ENCODE results near the gene NR2E3. TPM values are rescaled to one million over a fixed set of nuclear protein-coding genes. Genes with fewer than 3 reads are reported as not detected.

NR2E3 gene
- total and polyA plus RNA-seq, 9 of the 15 experiments (the other 6 are each of a cell fraction or from before 2014, with no cell fraction given), result not detected

DNA sequence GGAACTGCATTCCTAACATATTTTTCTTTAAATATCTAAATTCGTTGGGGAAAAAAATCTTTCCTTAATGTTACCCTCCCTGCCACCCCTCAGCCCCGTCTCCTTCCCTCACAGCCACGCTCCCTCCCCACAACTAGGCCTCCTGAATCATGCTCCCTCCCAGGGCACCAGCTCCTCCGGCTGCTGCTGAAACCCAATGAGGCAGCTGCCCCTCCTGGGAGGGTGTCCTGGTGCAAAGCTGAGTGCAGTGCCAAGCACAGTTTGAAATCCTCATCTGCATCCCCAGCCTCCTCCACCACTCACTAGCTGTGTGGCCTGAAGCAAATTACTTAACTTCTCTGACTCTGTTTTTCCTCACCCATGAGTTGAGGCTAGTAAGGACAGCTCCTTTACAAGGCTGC lies 2.7 kb upstream of the NR2E3 start:
- Histone ChIP-seq H3K27ac (ENCODE audit: extremely low read depth, low read depth, low read length) (no peak overlapping the region), H3K9ac (ENCODE audit: insufficient read depth in 1 of 2, low read depth in 2 of 2, low read length in 2 of 2) (no peak overlapping the region), H3K4me1 (replicated peaks in 1 of 2; ENCODE audit: control insufficient read depth in 2 of 2, insufficient read depth in 2 of 2, low read length in 2 of 2) (peaks cover 0 to 8% of the 10 kb centered on the region in 2 experiments; a peak in 2 of 5 replicates), H3K9me3 (replicated peaks; ENCODE audit: control insufficient read depth, insufficient read depth, low read depth, low read length) (no peaks in the 10 kb centered on the region), H4K20me1 (replicated peaks; ENCODE audit: control insufficient read depth, insufficient read depth, low read length) (peaks cover 5% of the 10 kb centered on the region), H3K27me3 (ENCODE audit: control insufficient read depth in 2 of 2, insufficient read depth in 2 of 2, low read length in 2 of 2) (peaks cover 32 to 54% of the 10 kb centered on the region in 2 experiments; a peak in 4 of 5 replicates), H3K36me3 (ENCODE audit: control insufficient read depth, insufficient read depth, low read length) (no peaks in the 10 kb centered on the region), H2AFZ (ENCODE audit: low read depth, low read length) (no peak overlapping the region), H3K9me1 (ENCODE audit: control insufficient read depth, insufficient read depth, low read length) (no peaks in the 10 kb centered on the region), H3K4me2 (ENCODE audit: insufficient read depth, low read length) (no peak overlapping the region), H3K4me3 (no peak overlapping the region), H3K79me2 (ENCODE audit: control insufficient read depth, insufficient read depth, low read length) (no peaks in the 10 kb centered on the region)
- CTCF ChIA-PET (ENCODE audit: low intra/inter-chr PET ratio), result no interaction called here
- POLR2A ChIA-PET, result interaction anchor here (1.4 kb wide), 1 partner anchor 12 kb away, joined by 3 read pairs; no protein-coding TSS in a partner anchor
- 0% methylated on average over 2 of the region's 4 CpGs for WGBS (ENCODE audit: insufficient coverage, low coverage, missing lambda C conversion rate)
- intact Hi-C loops (cut with micrococcal nuclease), result loop anchor here (10.0 kb wide), 2 partner anchors 363 to 423 kb away; no protein-coding TSS in a partner anchor
- no TSS peak for BruUV-seq (replicated peaks)
- in situ Hi-C loops (cut with MboI), result loop anchor here (5.0 kb wide), 1 partner anchor 345 kb away; no protein-coding TSS in a partner anchor
- DNase-seq (ENCODE audit: extremely low read depth in 1 of 4, low spot score in 3 of 4), result no peak
- TF ChIP-seq ZNF282 (CRISPR knock-in tag; IDR thresholded peaks at IDR 0.05) (no peak), HNRNPL (IDR thresholded peaks at IDR 0.05; ENCODE audit: low read depth, low read length) (no peak), ZNF830 (CRISPR knock-in tag; IDR thresholded peaks at IDR 0.05) (no peak), HEY1 (CRISPR knock-in tag; IDR thresholded peaks at IDR 0.05; ENCODE audit: borderline replicate concordance) (no peak), NCOA6 (IDR thresholded peaks at IDR 0.05) (no peak), PCBP2 (IDR thresholded peaks at IDR 0.05; ENCODE audit: low read depth, low read length, poor library complexity, severe bottlenecking) (no peak), ZNF551 (CRISPR knock-in tag; IDR thresholded peaks at IDR 0.05) (no peak), ZNF444 (CRISPR knock-in tag; IDR thresholded peaks at IDR 0.05) (no peak), SLC30A9 (CRISPR knock-in tag; IDR thresholded peaks at IDR 0.05) (no peak), SUPT5H (IDR thresholded peaks at IDR 0.05) (no peak), ZFPM2 (CRISPR knock-in tag; IDR thresholded peaks at IDR 0.05) (no peak), MECOM (CRISPR knock-in tag; IDR thresholded peaks at IDR 0.05) (no peak)
- TF ChIP-seq, protein P1, sequence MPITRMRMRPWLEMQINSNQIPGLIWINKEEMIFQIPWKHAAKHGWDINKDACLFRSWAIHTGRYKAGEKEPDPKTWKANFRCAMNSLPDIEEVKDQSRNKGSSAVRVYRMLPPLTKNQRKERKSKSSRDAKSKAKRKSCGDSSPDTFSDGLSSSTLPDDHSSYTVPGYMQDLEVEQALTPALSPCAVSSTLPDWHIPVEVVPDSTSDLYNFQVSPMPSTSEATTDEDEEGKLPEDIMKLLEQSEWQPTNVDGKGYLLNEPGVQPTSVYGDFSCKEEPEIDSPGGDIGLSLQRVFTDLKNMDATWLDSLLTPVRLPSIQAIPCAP (CRISPR knock-in tag; IDR thresholded peaks at IDR 0.05; ENCODE audit: borderline replicate concordance), result no peak
- TF ChIP-seq, protein P2, sequence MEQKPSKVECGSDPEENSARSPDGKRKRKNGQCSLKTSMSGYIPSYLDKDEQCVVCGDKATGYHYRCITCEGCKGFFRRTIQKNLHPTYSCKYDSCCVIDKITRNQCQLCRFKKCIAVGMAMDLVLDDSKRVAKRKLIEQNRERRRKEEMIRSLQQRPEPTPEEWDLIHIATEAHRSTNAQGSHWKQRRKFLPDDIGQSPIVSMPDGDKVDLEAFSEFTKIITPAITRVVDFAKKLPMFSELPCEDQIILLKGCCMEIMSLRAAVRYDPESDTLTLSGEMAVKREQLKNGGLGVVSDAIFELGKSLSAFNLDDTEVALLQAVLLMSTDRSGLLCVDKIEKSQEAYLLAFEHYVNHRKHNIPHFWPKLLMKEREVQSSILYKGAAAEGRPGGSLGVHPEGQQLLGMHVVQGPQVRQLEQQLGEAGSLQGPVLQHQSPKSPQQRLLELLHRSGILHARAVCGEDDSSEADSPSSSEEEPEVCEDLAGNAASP (IDR thresholded peaks at IDR 0.05), result no peak
- ATAC-seq, result no peak
- FAIRE-seq, result no peak

Data from K562 (cell line).